ENCODE measurements around the gene KISS1R.

Gene KISS1R

GRCh38 chr19:938233-938923 lies 21.2 kb downstream of the KISS1R start:
- no peak for DNase-seq (ENCODE audit: low spot score)

DNA sequence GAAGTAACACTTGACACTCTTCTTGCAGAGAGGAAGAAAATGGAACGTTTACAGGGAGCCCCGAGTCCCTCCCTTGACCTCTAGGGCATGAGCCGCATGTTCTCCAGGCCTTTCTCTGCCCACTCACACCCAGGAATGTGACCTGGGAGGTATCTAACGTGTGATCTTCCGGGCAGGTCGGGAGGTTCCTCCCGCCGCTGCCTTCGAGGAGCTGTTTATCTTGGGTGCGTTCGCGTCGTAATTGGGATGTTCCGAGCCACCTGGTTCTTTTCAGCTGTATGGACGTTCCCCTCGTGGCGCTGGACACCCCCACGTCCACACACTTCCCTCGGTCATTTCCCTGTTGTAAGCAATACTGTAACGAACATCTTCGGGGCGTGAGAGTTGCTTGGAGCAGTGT lies 22.3 kb downstream of the KISS1R start:
- no peak for DNase-seq (ENCODE audit: low spot score)

GRCh38 chr19:939922-940321 lies 22.8 kb downstream of the KISS1R start:
- no peak for DNase-seq (ENCODE audit: low spot score)

DNA sequence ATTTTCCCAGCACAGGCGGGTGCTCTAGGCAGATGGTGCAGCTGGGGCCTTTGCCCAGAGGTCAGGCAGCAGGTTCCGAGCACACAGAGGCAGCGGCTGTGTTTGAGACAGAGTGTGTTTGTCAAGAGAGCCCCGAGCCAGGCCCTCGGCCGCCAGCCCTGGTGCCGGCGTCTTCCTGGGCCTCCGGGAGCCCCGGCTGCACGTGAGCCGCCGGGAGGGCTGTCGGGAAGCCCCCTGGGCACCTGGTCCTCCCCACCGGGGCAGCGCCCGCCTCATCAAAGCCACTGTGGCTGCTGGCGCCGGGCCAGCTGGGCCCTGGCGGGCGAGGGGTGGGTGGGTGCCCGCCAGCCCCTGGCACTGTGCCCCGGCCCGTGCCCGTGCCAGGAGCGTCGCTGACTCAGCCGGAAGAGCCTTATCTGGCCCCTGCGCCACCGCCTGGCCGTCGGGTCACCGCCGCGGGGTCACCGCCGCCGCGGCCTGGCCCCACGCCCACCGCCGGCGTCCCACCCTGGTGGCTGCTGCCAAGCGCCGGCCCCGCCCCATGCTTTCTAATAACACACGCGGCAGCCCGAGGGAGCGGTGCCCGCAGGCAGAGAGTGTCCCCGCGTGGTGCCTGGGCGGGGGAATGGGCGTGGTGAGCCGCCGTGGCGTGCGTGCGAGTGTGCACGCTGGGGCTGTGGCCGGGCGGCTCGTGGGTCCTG lies 23.6 kb downstream of the KISS1R start:
- no peak for DNase-seq (ENCODE audit: low spot score)

- DNase-seq (ENCODE audit: low spot score) = no peak
These were observed 24.4 kb downstream of the KISS1R start for GRCh38 chr19:941292-942132.

DNA sequence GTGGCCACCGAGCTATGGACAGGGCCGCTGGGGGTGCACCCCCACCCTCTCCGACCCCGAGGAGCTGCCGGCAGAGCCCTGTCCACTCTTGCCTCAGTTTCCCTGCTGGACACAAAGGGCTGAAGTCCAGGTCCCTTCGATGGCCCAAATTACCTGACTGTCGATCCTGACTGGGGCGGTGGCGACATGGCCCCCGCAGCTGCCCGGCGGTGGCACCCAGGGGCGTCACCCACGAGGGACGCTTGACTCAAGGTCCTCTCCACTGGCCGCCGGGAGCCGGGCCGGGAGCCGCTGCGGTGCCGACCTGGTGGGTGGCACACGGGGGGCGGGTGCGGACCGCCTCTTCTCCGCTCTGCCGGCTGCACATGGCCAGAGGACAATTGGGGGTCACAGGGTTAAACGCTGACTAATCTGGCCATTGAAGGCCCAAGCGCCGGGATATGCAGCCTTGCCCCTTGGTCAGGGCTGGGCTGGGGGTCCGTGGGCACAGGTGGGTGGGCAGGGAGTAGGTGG lies 25.1 kb downstream of the KISS1R start:
- DNase-seq (ENCODE audit: low spot score) = no peak

GRCh38 chr19:943551-944170 lies 26.5 kb downstream of the KISS1R start:
- no peak for DNase-seq (ENCODE audit: low spot score)

- no peak for DNase-seq (ENCODE audit: low spot score)
These were observed 27.0 kb downstream of the KISS1R start for GRCh38 chr19:944171-944567.

GRCh38 chr19:944663-945241 lies 27.6 kb downstream of the KISS1R start:
- no peak for DNase-seq (ENCODE audit: low spot score)

- DNase-seq (ENCODE audit: low spot score) = no peak
These were observed 28.5 kb downstream of the KISS1R start for GRCh38 chr19:945401-946252.

DNA sequence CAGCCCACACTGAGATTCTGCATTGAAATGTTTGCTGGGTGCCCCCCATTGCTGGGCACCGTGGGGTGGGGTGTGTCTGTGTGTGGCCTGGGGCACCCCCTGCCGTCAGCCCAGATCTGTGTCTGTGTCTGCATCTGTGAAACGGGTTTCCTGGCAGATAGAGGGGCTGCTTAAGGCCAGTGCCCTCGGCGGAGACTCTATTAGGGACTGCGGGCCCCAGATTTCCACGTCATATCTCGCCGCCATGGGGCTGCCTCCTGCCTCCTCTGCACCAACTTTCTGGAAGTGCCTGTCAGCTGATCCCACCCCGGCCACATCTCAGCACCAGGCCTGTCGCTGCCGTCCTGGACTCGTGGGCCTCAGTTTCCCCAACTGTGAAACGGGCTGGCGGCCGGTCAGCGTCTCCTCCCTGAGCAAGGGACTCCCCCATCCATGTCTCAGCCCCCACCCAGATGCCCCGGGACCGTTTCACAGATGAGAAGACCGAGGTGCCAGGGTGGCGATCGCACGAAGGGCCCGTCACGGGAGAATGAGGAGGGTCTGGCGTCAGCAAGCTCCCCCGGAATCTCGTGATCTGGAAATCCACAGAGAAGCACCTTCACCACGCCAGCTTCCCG lies 30.1 kb downstream of the KISS1R start:
- no peak for DNase-seq (ENCODE audit: low spot score)

- no peak for DNase-seq (ENCODE audit: low spot score)
These were observed 30.8 kb downstream of the KISS1R start for GRCh38 chr19:947707-948539.

DNA sequence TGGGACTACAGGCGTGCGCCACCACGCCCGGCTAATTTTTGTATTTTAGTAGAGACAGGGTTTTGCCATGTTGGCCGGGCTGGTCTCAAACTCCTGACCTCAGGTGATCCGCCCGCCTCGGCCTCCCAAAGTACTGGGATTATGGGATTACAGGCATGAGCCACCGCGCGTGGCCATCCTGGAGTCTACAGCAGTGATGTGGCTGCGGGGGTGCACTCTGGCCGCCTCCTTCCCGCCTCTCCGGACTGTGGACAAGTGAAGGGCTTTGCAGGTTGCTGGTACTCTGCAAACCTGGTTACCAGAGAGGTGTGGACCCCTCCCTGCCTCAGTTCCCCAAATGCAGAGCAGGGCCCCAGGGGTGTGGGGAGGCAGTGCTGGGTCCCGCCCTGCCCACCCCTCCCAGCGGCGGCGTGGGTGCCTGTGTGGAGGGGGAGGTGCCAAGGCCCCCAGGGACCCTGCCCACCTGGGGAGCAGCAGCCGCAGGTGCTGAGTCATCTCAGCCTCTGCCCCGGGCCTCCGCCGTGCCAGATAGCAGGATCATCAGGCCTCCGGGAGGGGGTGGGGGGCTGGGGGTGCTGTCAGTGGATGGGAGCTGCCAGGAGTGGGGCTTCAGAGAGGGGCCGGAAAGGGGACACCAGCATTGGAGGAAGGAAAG lies 31.8 kb downstream of the KISS1R start:
- DNase-seq (ENCODE audit: low spot score) = no peak

DNA sequence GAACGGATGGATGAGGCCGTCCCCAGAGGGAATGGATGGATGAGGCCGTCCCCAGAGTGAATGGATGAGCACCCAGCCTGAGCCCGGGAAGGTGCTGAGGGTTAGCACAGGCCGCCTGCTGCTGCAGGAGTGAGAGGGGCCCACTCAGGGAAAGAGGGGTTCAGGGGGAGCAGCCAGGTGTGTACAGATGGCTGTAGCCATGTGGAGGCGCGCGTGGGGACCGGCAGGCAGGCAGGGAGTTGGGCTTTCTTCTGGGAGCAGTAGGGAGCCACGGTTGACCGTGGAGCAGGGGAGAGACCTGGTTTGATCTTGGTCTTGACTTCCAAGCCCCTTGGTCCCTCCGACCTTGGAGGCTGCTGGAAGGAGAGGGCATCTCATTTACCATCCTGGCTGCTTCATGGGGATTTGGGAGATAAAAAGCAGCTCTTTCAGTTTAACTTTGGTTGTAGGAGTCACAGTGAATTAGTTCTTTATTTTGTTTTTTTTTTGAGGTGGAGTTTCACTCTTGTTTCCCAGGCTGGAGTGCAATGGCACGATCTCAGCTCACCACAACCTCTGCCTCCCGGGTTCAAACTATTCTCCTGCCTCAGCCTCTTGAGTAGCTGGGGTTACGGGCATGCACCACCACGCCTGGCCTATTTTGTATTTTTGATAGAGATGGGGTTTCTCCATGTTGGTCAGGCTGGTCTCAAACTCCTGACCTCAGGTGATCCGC lies 33.4 kb downstream of the KISS1R start:
- DNase-seq (ENCODE audit: low spot score) = no peak

GRCh38 chr19:952049-952679 lies 35.0 kb downstream of the KISS1R start:
- DNase-seq (ENCODE audit: low spot score) = no peak

DNA sequence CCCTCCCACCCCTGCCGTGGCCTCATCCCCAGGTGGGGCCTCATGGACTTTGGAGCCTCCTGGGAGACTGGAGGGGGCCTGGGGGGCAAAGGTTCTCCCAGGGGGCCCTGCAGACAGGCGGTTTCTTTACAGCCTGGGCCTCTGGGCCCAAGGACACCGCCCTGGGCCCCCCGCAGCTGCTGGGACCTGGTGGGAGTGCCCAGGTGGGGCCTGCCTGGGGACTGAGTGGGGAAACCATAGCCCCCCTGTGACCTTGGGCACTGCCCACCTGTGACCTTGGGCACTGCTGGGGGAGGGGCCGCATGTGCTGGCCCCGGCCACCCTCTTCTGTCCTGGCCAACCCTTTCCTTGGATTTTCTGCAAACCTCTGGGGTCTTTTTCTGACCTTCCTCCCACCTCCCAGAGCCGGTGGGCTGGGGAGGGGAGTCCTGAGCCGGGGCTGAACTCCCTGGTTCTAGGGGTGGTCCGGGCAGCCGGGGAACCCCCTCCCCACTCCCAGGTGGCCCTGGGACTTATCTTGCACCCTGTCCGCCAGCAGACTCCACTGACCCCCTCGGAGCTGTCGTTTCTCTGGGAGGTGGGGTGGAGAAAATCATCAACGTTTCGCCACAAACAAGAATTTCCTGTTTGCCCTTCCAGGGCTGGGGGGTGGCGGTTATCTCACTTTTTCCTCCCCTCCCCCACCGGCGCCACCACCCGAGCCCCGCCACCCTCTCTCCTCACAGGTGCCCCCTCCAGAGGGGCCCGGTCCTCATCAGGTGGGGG lies 35.7 kb downstream of the KISS1R start:
- no peak for DNase-seq (ENCODE audit: low spot score)
